ENCODE measurements around the gene FILIP1L.

FILIP1L gene

DNA sequence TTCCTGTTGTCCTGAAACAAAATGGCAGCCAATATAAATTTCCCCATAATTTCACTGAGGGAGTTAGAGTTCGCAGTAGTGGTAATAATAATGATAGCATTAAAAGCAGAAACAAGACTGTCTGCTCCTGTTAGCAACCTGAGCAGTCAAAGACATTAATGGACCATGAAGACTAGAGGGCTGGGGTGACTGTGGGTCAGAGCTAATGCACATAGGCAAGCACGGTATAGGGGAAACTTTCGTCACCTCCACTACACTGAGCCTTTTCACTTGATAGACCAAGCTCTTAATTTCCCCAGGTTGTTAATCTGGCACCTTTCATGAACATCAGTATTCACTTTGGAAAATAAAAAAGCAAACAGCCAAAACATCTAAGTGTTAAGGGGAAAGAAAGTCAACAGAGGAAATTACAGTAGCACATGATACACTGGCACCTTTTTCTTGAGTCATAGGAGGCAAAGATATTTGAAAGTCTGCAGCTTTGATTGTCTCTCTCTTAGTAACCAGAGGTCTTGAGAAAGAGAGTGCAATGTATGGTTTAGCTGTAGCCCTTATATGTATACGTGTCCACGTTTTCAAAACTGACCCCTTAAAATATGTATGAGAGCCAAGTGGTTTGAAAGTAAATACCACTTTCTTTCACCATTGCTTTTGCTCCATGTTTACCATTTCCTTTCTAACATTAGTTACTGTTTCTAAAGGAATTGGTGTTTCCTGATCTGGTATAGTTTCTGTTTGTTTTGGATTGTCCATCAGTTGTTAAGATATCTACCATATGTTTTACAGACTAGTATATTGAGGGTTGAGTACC is 104.8 kb downstream of the FILIP1L start:
- no peak for DNase-seq (ENCODE audit: low read depth)

DNA sequence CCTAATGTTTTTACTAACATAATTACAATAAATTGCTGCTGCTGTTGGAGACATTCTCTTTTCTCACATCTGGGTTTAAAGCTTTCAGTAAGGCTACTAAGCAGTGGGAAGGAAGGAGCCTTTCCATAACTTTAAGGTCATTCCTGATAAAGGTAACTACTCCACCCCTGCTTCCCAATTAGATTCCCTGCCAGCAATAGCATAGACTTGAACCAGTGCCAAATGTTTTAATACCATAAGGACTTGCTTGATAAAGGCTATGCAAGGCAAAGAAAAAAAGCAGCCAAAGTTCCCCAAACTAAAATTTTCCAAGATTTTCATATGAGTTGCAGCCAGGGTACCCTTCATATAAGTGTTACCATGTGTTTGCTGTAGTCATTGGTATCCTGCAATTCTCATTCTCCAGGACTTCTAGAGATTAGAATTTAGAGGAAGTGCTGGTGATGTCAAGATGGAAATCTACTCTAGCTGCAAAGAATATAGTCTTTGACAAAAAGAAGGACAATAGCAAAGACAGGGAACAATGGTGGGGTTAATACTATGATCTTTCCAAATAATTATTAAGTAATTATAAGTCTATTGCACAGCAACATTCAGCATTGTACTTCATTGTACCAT is 106.1 kb downstream of the FILIP1L start:
- no peak for DNase-seq (ENCODE audit: low read depth)

DNA sequence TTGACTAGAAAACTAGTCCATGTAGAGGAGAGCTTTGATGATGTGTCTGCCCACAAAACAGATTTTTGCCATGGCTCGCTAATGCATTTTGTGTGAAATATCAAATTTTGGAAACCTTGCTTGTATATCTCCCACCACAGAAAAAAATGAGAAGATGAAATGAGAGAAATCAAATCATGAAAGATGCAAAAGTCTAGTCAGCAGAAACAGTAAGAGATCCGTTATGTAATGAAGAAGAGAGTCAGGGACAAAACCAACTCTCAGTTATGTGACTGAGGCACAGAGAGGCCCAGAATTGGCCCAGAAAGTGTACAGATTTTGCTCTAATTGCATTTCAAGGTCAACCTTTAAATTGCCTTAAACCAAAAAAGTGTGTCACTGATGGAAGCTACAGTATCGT is 107.0 kb downstream of the FILIP1L start:
- no peak for DNase-seq (ENCODE audit: low read depth)

DNA sequence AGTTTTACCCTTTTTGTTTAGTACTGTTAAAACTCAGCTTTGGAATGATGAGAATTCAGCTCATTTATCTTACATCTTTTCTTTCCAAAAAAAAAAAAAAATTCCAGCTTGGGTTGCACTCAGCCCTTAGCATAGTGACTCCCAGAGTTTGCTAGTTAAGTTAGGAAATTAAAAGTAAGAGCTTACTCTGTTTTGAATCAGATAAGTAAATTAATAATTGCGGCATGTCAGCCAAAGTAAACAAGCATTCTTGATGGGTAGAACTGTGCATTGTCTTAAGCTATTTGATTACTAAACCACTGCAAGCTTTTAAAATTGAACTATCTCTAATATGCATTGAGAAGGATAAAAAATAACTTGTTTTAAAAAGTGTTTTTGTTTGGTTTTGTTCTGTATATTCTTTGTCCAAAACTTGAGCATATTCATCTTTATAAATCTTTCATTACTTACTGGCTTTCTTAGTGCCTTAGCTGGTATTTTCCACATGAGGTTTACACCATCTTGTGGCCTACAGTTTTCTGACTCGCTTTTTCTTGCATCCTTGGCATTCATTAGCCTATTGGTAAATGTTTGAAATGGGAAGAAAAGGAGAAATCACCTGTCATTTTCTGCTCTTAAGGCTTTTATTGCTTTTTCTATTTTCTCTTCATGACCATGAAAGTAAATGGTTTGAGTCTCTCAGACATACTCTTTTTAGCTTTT is 107.6 kb downstream of the FILIP1L start:
- no peak for DNase-seq (ENCODE audit: low read depth)

DNA sequence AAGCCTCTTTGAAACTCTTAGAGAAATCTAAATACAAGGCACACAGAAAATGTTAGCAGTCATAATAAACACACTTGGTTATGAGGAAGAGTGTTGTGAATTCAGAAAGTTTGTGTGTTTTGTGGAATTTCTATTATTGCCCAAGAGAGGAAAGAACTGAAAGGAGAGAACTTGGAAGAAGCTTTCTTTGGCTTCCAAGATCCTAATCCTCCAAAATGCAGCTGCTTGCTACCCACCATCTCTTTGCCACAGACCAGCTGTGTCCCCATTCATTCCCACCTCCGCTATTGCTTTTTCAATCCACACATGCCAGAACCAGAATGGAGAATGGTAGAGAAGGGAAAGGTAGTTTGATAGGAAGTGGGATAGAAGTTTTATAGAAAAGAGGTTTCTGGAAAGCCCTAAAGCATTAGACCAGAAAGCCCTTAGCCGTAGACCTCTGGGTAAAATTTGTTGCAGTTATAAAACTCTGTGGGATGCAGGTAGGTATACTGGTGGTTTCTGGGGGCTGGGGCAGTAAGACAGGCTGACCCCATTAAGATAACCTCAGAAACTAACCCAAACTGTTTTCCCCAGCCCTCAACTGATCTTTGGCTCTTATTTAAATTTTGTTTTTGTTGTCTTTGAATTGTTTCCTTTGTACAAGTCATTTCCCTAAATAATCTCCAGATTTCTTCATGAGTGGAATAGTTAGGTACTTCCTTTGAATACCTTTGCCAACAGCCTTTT is 108.5 kb downstream of the FILIP1L start:
- no peak for DNase-seq (ENCODE audit: low read depth)

DNA sequence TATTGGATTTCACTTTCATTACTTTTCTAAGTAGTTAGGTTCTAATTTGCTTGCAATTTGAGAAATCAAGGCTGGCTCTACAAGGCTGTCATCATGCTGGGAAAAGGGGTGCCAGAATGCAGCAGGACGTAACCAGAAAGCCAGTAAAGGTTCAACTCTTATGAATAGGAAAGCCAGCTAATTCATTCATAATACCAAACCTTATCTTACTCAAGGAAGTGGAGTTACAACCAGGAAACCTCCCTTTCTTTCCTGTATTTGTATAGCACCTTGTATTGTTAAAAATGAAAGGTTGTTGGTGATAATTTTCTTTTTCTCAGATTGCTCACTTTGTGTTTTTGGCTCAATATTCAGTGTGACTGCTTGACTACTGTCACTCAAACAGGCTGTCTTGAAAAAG is 109.4 kb downstream of the FILIP1L start:
- no peak for DNase-seq (ENCODE audit: low read depth)

DNA sequence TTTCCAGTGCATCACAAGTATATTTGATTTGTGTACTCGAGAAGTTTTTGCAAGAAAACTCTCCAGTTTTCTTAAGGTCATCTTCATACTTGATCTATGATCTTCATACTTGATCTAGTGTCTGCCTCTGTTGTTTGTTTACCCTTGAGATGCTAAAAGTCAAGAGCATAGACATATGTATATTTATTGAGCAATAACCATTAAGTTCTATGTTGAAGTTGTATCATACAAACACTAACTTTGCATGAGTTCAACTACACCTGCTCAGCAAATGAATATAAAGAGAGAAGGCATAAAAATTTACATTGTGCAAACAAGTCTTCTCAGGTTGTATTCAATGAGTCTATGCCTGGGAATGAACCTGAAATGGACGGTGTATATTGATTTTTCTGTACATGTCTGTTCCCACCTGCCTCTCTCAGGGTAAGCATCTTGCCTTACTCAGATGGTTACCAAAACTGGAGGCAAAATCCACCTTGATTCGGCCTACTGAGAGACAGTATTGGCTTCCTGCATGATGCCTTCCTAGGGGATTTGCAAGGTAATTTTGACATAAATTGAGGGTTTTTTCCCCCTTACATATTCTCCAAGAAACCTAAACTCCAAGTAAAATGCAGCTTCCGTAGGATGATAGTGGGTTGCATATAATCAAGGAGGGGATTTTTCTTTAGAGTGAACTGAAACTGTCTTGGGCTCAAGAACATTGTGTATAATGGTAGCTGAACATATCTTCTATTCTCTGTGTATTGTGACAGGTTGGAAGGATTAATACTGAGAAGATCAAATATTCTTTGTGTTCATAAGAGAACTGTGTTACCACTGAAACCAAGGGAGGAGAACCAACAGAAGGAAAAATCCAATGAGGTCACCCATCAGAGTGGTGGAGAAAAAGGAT is 110.4 kb downstream of the FILIP1L start:
- no peak for DNase-seq (ENCODE audit: low read depth)

DNA sequence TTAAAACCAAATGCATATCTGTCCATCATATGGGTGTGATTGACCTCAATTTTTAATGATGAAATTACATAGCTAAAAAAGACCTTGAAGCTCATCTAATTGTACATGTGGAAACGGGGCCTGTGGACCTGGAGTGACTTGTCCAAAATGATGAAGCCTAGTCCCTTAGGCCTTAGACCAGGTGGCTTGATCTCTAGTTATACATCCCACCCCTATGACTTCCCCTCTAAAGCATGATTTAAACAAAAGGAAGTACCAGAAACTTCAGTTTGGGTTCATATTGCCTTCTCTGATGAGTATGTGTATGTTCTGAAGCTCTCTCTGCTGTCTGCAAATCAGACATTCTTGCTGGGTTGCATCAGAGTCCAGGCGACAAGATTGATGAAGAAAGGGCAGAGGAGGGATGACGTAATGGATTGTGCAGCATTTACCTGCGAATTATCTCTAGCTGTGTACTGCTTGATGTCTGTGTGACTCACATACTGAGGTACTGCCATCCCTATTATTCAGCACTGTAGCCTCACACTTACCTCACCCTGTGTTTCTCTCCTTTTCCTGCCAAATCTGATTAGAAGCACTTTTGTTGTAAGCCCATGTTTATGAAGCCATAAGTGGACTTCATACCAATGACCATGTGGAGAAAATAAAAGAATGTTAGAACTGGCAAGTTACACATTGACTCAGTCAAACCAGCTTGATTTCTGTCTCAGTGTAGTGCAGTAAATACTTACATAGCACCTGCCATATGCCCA is 111.5 kb downstream of the FILIP1L start:
- DNase-seq (ENCODE audit: low read depth): no peak

DNA sequence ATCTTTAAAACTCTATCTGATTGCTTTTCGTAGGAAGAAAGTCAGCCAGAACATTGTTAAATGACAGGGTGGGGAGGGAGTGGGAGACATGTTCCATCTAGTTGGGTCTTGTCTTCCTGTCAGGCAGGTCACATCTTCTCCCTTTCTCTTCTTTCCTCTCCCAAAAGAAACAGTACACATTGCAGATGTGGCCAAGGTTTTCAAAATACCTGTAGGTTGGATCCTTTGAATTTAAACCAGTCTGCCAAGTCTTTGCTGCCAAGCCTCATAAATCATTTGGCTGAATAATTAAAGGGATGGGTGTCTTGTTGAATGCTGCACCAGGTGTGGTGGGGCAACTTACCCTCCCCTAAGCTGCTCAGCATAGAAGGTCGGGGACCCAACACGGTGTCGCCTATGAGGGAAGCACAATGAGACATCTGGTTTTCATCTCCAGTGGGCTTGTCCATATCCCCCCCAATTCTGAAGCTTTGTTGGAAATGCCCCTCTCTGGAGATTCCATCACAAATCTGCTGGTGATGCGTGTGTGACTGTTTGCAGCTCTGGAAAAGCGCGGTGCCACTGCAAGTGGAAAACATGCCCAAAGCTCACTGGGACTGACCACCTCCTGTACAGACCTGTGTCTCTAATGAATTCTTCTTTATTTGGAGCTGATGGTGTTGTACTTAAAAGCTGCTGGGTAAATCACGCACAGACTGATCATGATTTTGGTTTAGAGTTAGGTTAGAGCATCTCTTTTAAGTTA is 112.6 kb downstream of the FILIP1L start:
- no peak for DNase-seq (ENCODE audit: low read depth)

DNA sequence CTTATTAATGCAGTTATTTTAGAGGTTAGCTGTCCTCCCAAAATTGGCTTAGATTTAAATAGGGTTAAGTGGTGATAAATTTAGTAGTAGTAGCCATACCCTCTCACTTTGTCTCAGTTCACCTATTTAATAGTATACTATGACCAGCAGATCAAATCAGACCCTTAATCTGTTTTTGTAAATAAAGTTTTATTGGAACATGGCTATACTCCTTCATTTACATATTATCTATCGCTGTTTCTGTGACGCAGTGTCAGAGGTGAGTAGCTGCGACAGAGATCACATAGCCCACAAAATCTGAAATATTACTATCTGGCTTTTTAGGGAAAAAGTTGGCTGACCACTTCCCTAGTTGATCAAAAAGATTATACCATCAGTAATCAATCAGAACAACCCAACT is 113.2 kb downstream of the FILIP1L start:
- DNase-seq (ENCODE audit: low read depth): no peak

DNA sequence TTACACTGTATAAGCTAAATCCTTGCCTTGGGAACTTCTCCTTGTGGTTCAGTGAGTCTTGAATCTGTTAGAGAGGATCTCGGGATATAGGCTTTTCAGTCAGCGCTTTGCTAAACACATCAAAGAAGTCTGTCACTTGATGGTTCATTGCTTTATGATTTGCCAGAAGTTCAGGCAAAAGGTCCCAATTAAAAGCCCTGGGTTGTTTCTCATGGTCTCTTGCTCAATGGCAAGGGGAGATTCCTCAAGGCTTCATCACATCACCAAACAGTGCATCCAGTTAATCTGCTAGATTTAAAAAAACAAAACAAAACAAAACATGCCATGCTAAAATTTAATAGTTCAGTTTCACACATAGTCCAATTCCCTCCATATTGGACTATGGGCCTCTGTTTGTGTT is 114.8 kb downstream of the FILIP1L start:
- DNase-seq (ENCODE audit: low read depth): no peak

DNA sequence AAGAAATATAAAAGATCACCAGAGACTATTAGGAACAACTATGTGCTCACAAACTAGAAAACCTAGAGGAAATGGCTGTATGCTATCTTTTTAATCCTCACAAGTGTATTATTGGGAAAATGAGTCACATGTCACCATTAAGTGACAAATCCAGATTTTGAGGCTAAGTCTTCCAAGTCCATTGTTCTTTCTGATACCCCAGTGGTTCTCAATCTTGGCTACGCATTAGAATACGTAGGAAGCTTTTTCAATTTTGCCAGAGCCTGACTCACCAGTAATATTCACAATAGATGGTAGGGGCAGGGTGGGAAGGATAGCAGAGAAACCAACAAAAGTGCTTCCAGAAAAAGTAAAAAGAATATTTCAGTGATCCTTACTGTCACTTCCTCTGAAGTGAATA is 117.0 kb downstream of the FILIP1L start:
- DNase-seq (ENCODE audit: low read depth): no peak

DNA sequence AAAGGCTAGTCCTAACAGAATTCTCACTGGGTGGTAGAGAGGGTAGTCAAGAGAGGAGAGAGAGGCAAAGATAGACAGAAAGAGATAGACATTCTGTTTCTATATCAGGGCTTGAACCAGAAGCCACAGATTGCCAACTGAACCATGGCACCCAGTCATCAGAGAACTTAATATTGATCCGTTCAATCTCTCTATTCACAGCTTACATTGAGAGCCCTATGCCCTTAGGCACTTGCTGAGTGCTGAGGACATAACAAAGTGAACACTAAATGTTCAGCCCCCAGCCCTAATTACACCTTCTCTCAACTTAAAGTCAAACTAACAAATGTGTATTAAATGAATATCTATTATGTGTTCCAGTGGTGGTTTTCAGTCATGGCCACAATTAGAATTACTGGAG is 124.1 kb downstream of the FILIP1L start:
- DNase-seq (ENCODE audit: low read depth): no peak

DNA sequence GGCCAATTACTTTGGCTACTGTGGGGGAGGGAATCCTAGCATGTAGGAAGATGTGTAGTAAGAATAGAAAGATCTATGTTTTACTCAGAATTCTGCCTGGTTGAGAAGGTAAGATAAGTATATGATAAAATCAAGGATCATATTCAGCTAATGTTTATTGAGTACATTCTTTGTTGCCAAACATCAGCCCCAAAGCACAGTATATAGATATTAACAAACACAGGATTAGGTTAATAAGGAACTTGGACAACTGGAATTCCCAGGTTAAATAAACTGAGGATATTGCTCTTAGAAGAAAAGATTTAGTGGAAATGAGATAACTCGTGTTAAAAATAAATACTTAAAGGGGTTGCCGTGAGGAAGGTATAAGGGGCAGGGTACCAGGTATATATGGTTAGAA is 129.6 kb downstream of the FILIP1L start:
- no peak for DNase-seq (ENCODE audit: low read depth)

DNA sequence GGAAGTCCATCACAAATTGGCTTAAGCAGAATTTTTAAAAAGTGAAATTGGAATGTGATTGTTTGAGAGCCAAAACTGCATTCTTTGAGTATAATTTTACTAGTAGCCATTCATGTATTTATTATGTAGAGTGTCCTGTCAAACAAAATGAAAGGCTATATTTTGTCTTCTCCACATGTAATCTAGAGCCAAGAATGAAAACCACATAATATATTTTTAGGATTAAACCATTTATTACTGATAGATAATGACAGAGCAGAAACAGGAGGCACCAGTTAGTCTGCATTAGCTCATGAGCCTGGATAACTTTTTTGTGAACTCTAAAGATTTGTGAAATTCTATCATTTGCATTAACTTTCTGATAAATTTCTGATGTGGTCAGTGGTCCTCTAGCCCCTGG is 130.2 kb downstream of the FILIP1L start:
- no peak for DNase-seq (ENCODE audit: low read depth)

DNA sequence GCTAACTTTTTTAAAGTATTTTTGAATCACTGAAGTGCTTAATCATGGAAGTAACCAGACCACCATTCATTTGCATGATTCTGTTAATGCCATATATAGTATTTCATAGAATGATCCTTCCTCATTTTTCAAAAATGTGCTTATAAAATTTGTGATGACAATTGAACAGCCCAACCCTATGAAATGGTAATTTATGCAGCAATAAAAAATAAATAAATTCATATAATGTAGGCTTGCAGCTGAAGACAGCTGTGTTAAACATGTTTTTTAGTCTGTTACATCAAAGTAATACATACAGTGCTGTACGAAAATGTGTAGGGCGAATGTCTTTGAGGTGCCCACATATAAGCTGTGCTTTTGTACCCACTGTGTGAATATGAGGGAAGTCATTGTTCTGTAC is 131.7 kb downstream of the FILIP1L start:
- DNase-seq (ENCODE audit: low read depth): no peak

DNA sequence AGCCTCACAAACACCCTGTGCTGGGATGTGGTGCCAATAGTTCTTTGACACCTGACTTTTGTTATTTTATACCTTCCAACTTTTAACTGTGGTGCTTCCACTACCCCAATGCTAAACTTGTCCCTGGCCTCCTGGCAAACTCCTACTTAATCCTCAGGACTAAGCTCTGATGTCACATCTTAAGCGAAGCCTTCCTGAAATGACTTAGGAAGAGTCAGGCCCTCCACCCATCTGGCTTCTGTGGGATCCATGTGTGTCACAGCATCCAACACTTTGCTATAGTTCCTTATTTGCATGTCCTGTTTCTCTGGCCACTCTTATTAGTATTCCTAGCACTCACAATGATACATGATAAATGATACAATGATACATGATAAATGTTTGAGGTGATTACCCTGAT is 133.2 kb downstream of the FILIP1L start:
- no peak for DNase-seq (ENCODE audit: low read depth)

DNA sequence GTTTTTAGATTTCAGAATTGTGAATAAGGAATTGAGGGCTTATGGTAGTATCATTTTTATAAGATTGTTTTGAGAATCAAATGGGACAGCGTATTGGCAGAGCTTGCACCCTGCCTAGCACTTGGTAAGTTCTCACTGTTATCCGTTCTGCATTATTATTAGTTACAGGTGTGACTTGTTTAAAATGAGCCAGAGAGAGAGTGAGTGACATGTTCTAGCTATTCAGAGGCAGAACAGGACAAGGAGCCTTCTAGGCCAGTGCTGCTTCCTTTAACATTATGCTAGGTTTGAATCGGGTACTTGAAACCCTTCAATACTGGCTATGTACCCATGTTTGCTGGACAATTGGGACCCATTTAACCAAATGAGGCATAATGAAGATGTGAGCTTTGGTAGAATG is 133.7 kb downstream of the FILIP1L start:
- DNase-seq (ENCODE audit: low read depth): no peak

DNA sequence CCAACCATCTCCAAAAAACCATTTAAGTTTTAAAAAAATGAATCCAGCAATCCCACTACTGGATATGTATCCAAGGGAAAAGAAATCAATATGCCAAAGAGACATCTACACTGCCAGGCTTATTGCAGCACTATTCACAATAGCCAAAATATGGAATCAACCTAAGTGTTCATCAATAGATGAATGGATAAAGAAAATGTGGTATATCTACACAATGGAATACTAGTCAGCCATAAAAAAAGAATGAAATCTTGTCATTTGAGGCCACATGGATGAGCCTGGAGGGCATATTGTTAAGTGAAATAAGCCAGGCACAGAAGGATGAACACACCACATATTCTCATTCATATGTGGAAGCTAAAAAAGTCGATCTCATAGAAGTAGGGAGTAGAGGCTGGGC is 136.1 kb downstream of the FILIP1L start:
- no peak for DNase-seq (ENCODE audit: low read depth)

DNA sequence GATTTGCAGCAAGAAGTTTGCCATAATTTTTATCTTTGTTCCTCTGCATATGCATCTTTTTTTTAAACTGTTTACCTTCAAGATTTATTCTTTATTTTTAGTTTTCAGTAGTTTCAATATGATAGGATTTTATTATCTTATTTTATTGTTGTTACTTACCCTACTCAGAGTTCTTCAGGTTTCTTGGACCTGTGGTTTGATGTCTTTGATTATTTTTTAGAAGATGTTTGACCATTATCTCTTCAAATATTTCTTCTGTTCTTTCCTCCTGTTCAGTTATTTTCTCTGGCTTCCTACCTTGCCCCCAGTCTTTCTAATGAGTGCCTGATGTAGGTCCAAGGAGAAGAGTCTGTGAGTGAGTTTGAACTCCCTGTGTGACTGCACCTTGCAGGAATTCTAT is 137.7 kb downstream of the FILIP1L start:
- DNase-seq (ENCODE audit: low read depth): no peak

Measured in stimulated activated CD8-positive, alpha-beta memory T cell treated with anti-CD3 and anti-CD28 coated beads, Interleukin-12 subunit alpha, Interleukin-12 subunit beta, amount 100 ng/mL, for 1 hour (primary cell).